Measurements from ENCODE around the gene PCDHGC5.

- TF ChIP-seq ZNF274 (IDR thresholded peaks at IDR 0.05; ENCODE audit: low read depth, low read length) (no peak), YY1 (IDR thresholded peaks at IDR 0.05; ENCODE audit: insufficient read depth, insufficient read length) (no peak)
Measured at GRCh38 chr5:141534492-141535213, 45.8 kb downstream of the PCDHGC5 start.

Data from NT2/D1 (cell line).